RPMI8226 (cell line): ENCODE results near the gene NXPH3.

ENCODE experiments used
- DNase-seq: peaks from one replicate; pipeline ENCODE4 v3.0.0-alpha.2; 2015

Gene NXPH3

GRCh38 chr17:49576088-49576916 is 631 bp downstream of the NXPH3 start:
- DNase-seq: peak; percentile 38

GRCh38 chr17:49576917-49577649 is 1.4 kb downstream of the NXPH3 start:
- no peak for DNase-seq

GRCh38 chr17:49577650-49577934 is 1.9 kb downstream of the NXPH3 start:
- DNase-seq: no peak

GRCh38 chr17:49577963-49578362 is 2.3 kb downstream of the NXPH3 start:
- no peak for DNase-seq

GRCh38 chr17:49578414-49578813 is 2.7 kb downstream of the NXPH3 start:
- DNase-seq: no peak

GRCh38 chr17:49578952-49579500 is 3.4 kb downstream of the NXPH3 start:
- DNase-seq: no peak

GRCh38 chr17:49579522-49579921 is 3.9 kb downstream of the NXPH3 start:
- no peak for DNase-seq

- DNase-seq: no peak
Observed at GRCh38 chr17:49580055-49580721, 4.5 kb downstream of the NXPH3 start.

- no peak for DNase-seq
Observed at GRCh38 chr17:49580981-49581647, 5.4 kb downstream of the NXPH3 start.

- DNase-seq: no peak
Observed at GRCh38 chr17:49581648-49581998, 6.0 kb downstream of the NXPH3 start.

GRCh38 chr17:49582055-49582722 is 6.5 kb downstream of the NXPH3 start:
- no peak for DNase-seq

GRCh38 chr17:49582789-49583188 is 7.1 kb downstream of the NXPH3 start:
- DNase-seq: no peak

GRCh38 chr17:49583226-49583625 is 7.6 kb downstream of the NXPH3 start:
- no peak for DNase-seq

GRCh38 chr17:49583889-49584288 is 8.2 kb downstream of the NXPH3 start:
- DNase-seq: no peak

- no peak for DNase-seq
Observed at GRCh38 chr17:49585422-49586027, 9.9 kb downstream of the NXPH3 start.

- DNase-seq: no peak
Observed at GRCh38 chr17:49587366-49588073, 11.8 kb downstream of the NXPH3 start.

GRCh38 chr17:49588312-49588711 is 12.6 kb downstream of the NXPH3 start:
- no peak for DNase-seq

GRCh38 chr17:49588726-49589576 is 13.3 kb downstream of the NXPH3 start:
- no peak for DNase-seq

GRCh38 chr17:49589577-49589927 is 13.9 kb downstream of the NXPH3 start:
- no peak for DNase-seq

GRCh38 chr17:49590874-49591273 is 15.2 kb downstream of the NXPH3 start:
- DNase-seq: no peak

- DNase-seq: no peak
Observed at GRCh38 chr17:49592263-49592662, 16.6 kb downstream of the NXPH3 start.
